Keratinocyte (primary cell): ENCODE results near the gene PIANP. TPM values are rescaled to one million over a fixed set of nuclear protein-coding genes. Genes with fewer than 3 reads are reported as not detected.
"Not testable (repeated sequence)": the region's sequence is repeated elsewhere in the genome, so short reads cannot be mapped to it uniquely, and the experiment has no call there.

Experiments
- DNase-seq: peaks from one replicate; pipeline ENCODE4 v3.0.0-alpha.2; 2011; ENCODE audit warnings: low read depth, missing footprints, low spot score
- FAIRE-seq: peaks from 2 replicates; lab custom pipeline; 2011; peaks lifted over from hg19 to GRCh38; lab: Jason Lieb, UNC
- H2AFZ ChIP-seq: 2 replicates; pipeline ENCODE4 v1.6.0; 2012; ENCODE audit warnings: low read length, control low read depth, inconsistent platforms; ENCODE audit not compliant: control insufficient read depth
- H3K27ac ChIP-seq: 2 replicates; pipeline ENCODE4 v1.5.1; 2011; ENCODE audit warnings: low read length; ENCODE audit not compliant: control insufficient read depth, insufficient read depth
- H3K27me3 ChIP-seq: 3 replicates; pipeline ENCODE4 v1.6.0; 2011; ENCODE audit warnings: low read length; ENCODE audit not compliant: control insufficient read depth, insufficient read depth; ENCODE audit errors: extremely low read depth
- H3K36me3 ChIP-seq, 2 experiments: 2 replicates in 1 of 2; 3 replicates in 1 of 2; pipeline ENCODE4 v1.5.1; 2011; ENCODE audit warnings: low read length in 2 of 2, mild to moderate bottlenecking in 1 of 2; ENCODE audit not compliant: control insufficient read depth in 2 of 2, insufficient read depth in 2 of 2; ENCODE audit errors: extremely low read depth in 1 of 2
- H3K4me1 ChIP-seq: 3 replicates; pipeline ENCODE4 v1.5.1; 2011; ENCODE audit warnings: low read length; ENCODE audit not compliant: control insufficient read depth, insufficient read depth; ENCODE audit errors: extremely low read depth
- H3K4me2 ChIP-seq: 3 replicates; pipeline ENCODE4 v1.6.0; 2011; ENCODE audit warnings: low read depth, low read length; ENCODE audit not compliant: control insufficient read depth, insufficient read depth; ENCODE audit errors: extremely low read depth
- H3K4me3 ChIP-seq, 3 experiments: fragments of 200-600 bp in 1 of 3; sonication (generic) in 1 of 3; 2 replicates in 2 of 3; 3 replicates in 1 of 3; pipeline ENCODE4 v1.5.1; 2011 to 2016; ENCODE audit warnings: low read length in 3 of 3, mild to moderate bottlenecking in 3 of 3, control low read depth in 2 of 3, inconsistent platforms in 1 of 3, low read depth in 1 of 3, mixed read lengths in 1 of 3, mixed run types in 1 of 3, moderate library complexity in 1 of 3; ENCODE audit not compliant: control insufficient read depth in 2 of 3, insufficient read depth in 2 of 3; ENCODE audit errors: extremely low read depth in 1 of 3
- H3K79me2 ChIP-seq: 2 replicates; pipeline ENCODE4 v1.6.0; 2012; ENCODE audit warnings: low read length; ENCODE audit not compliant: control insufficient read depth, insufficient read depth
- H3K9ac ChIP-seq: 3 replicates; pipeline ENCODE4 v1.6.0; 2011; ENCODE audit warnings: low read length; ENCODE audit not compliant: control insufficient read depth, insufficient read depth; ENCODE audit errors: extremely low read depth
- H3K9me1 ChIP-seq: 3 replicates; pipeline ENCODE4 v1.6.0; 2011; ENCODE audit warnings: low read length; ENCODE audit not compliant: control insufficient read depth, insufficient read depth; ENCODE audit errors: extremely low read depth
- H3K9me3 ChIP-seq: 2 replicates; pipeline ENCODE4 v1.5.1; 2012; ENCODE audit warnings: low read depth, low read length; ENCODE audit not compliant: control insufficient read depth
- H4K20me1 ChIP-seq: 3 replicates; pipeline ENCODE4 v1.6.0; 2011; ENCODE audit warnings: low read length; ENCODE audit not compliant: control insufficient read depth, insufficient read depth; ENCODE audit errors: extremely low read depth
- CTCF ChIP-seq, 3 experiments: IDR thresholded peaks in 1 of 3; conservative IDR thresholded peaks in 1 of 3; optimal IDR thresholded peaks in 1 of 3; 2 replicates in 2 of 3; 3 replicates in 1 of 3; pipeline versions ENCODE3 to v1.5.1; 2011; ENCODE audit warnings: low read length in 3 of 3, mild to moderate bottlenecking in 3 of 3, moderate library complexity in 2 of 3, control low read depth in 1 of 3, inconsistent platforms in 1 of 3; ENCODE audit not compliant: insufficient read depth in 2 of 3; ENCODE audit errors: extremely low read depth in 1 of 3
- EZH2 ChIP-seq: IDR thresholded peaks from one replicate; pipeline ENCODE4 v1.6.1; 2012; ENCODE audit warnings: inconsistent platforms, mild to moderate bottlenecking, low read length, moderate library complexity
- dilution Hi-C: fragments of 300-500 bp; cut with MboI; formaldehyde crosslinking; loops from one replicate; pipeline ENCODE4 v1.7.0; 2020; ENCODE audit warnings: low sequenced_read_pairs; ENCODE audit not compliant: extremely low pct_ligation_motif_present
- polyA plus RNA-seq, 5 experiments: library from polyadenylated mRNA; depleted of rRNA in 3 of 5; stranded (reverse) in 3 of 5; stranded (forward) in 1 of 5; unstranded in 1 of 5; fragments of >200 nt; gene quantifications; 1 replicate in 1 of 5; 2 replicates in 3 of 5; 3 replicates in 1 of 5; pipeline versions ENCODE4 v1.2.1 to v1.2.3, GENCODE V29; 2011 to 2012; ENCODE audit warnings: missing spikeins in 2 of 5, low read depth in 1 of 5, low replicate concordance in 1 of 5

The PIANP gene
- polyA plus RNA-seq, 1 donor (not counting 4 experiments of a cell fraction or from before 2014, with no cell fraction given), result not detected

GRCh38 chr12:6716874-6717437, 16.3 kb upstream of the PIANP start:
- no peaks in the 10 kb centered on the region for H3K36me3 ChIP-seq

GRCh38 chr12:6716031-6716873, 15.6 kb upstream of the PIANP start:
- H3K9me3 ChIP-seq, H3K27ac ChIP-seq, FAIRE-seq, H3K4me1 ChIP-seq, H2AFZ ChIP-seq, H3K9me1 ChIP-seq, H3K4me3 ChIP-seq, H3K27me3 ChIP-seq, H3K4me2 ChIP-seq, H3K36me3 ChIP-seq, H4K20me1 ChIP-seq, dilution Hi-C loops, H3K79me2 ChIP-seq, DNase-seq, H3K9ac ChIP-seq: not testable (repeated sequence)

More at GRCh38 chr12:6716874-6717437, 16.3 kb upstream of the PIANP start:
- H3K9me3 ChIP-seq, result no peaks in the 10 kb centered on the region
- H2AFZ ChIP-seq, result no peak overlapping the region
- TF ChIP-seq EZH2 (no peak), CTCF (optimal IDR thresholded peaks at IDR 0.05 in 1 of 3, IDR thresholded peaks at IDR 0.05 in 1 of 3, conservative IDR thresholded peaks at IDR 0.05 in 1 of 3; ENCODE audit: extremely low read depth in 1 of 3, insufficient read depth in 2 of 3, low read length in 3 of 3) (no peak)
- no peaks in the 10 kb centered on the region for H4K20me1 ChIP-seq
- no peak for FAIRE-seq
- H3K9ac ChIP-seq, result no peak overlapping the region
- no peak for DNase-seq
- H3K4me3 ChIP-seq, result no peak overlapping the region
- H3K9me1 ChIP-seq, result no peaks in the 10 kb centered on the region
- no peaks in the 10 kb centered on the region for H3K4me1 ChIP-seq
- H3K4me2 ChIP-seq, result no peak overlapping the region
- no peaks in the 10 kb centered on the region for H3K27me3 ChIP-seq
- dilution Hi-C loops, result no loop called here
- no peaks in the 10 kb centered on the region for H3K79me2 ChIP-seq
- no peak overlapping the region for H3K27ac ChIP-seq
